Right atrium auricular region (tissue), 2 donors: ENCODE data around the gene SMIM1. TPM values are rescaled to one million over a fixed set of nuclear protein-coding genes. Genes with fewer than 3 reads are reported as not detected.

Source experiments
- DNase-seq: peaks from one replicate; pipeline ENCODE4 v3.0.0-alpha.2; 2019; ENCODE audit warnings: low spot score
- H3K27ac ChIP-seq, 2 donors: fragments of 200-600 bp; sonication (generic); 1 replicate in 1 of 2; 2 replicates in 1 of 2; pipeline ENCODE4 v1.5.1; 2016 to 2019
- H3K27me3 ChIP-seq, 2 donors: fragments of 200-600 bp; sonication (generic); one replicate each; pipeline versions ENCODE4 v1.5.1 to v1.6.0; 2017 to 2019
- H3K36me3 ChIP-seq: fragments of 200-600 bp; sonication (generic); one replicate; pipeline ENCODE4 v1.5.1; 2016
- H3K4me1 ChIP-seq, 2 donors: fragments of 200-600 bp; sonication (generic); one replicate each; pipeline versions ENCODE4 v1.5.1 to v1.6.0; 2017 to 2019
- H3K4me3 ChIP-seq, 2 donors: fragments of 200-600 bp; sonication (generic); 1 replicate in 1 of 2; 2 replicates in 1 of 2; pipeline ENCODE4 v1.5.1; 2017 to 2019; ENCODE audit warnings: mild to moderate bottlenecking in 1 of 2, moderate library complexity in 1 of 2
- H3K9me3 ChIP-seq, 2 donors: fragments of 200-600 bp; sonication (generic); one replicate each; pipeline ENCODE4 v1.5.1; 2019
- total RNA-seq, 2 donors: library from RNA; depleted of rRNA; stranded (reverse); fragments of >200 nt; gene quantifications; one replicate each; pipeline ENCODE4 v1.1.0, GENCODE V29; 2016
- TF ChIP-seq, protein P1 (sequence below), 2 donors: fragments of 200-600 bp; sonication (generic); IDR thresholded peaks; one replicate each; pipeline ENCODE4 v1.5.1; 2019; ENCODE audit warnings: antibody characterized with exemption in 2 of 2

Gene SMIM1
- total RNA-seq, 2 donors from 2014 or later = 40.4 to 54.6 TPM

DNA sequence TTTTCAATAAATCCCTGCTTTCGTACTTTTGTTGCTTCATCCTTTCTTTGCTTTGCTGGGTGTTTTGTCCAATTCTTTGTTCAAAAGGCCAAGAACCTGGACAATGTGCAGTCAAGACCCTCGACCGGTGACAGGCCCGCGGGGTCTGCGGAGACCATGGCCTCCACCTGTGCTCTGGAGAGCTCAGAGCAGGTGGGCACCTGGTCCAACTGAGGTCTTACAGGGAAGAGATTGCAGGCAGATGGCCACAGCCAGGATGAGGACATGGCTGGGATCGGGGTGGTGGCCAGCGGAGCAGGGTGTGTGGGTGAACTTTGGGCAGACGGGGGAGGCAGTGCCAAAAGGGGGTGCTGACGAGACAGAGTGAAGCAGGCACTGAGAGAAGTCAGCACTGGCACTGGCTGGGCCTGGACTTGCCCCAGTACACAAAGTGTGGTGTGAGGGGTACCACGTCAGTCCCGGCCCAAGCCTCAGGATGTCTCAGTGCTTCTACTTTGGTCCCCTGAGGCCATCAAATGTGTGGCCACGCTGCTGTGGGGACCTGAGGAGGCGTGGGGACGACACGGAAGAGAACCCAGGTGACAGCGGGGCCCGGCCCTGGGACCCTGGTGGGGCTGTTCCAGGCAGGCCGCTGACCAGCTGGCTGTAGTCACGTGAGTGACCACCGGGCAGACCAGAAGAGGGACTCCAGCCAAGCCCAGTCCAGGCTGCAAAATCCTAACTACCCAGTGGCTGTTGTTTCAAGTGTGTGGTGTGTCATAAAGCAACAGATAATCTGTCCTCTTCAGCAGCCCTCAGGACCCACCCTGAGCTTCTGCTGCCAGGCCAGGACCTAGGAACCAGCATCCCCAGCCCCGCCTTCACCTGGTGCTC lies 30.7 kb upstream of the SMIM1 start:
- Histone ChIP-seq H3K9me3 (no peaks in the 10 kb centered on the region), H3K4me1 (peaks cover 0 to 26% of the 10 kb centered on the region in 2 donors), H3K27me3 (no peaks in the 10 kb centered on the region), H3K36me3 (peaks cover 51% of the 10 kb centered on the region), H3K27ac (no peak overlapping the region), H3K4me3 (no peak overlapping the region)
- TF ChIP-seq, protein P1, sequence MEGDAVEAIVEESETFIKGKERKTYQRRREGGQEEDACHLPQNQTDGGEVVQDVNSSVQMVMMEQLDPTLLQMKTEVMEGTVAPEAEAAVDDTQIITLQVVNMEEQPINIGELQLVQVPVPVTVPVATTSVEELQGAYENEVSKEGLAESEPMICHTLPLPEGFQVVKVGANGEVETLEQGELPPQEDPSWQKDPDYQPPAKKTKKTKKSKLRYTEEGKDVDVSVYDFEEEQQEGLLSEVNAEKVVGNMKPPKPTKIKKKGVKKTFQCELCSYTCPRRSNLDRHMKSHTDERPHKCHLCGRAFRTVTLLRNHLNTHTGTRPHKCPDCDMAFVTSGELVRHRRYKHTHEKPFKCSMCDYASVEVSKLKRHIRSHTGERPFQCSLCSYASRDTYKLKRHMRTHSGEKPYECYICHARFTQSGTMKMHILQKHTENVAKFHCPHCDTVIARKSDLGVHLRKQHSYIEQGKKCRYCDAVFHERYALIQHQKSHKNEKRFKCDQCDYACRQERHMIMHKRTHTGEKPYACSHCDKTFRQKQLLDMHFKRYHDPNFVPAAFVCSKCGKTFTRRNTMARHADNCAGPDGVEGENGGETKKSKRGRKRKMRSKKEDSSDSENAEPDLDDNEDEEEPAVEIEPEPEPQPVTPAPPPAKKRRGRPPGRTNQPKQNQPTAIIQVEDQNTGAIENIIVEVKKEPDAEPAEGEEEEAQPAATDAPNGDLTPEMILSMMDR (IDR thresholded peaks at IDR 0.05) = no peak
- DNase-seq = no peak

DNA sequence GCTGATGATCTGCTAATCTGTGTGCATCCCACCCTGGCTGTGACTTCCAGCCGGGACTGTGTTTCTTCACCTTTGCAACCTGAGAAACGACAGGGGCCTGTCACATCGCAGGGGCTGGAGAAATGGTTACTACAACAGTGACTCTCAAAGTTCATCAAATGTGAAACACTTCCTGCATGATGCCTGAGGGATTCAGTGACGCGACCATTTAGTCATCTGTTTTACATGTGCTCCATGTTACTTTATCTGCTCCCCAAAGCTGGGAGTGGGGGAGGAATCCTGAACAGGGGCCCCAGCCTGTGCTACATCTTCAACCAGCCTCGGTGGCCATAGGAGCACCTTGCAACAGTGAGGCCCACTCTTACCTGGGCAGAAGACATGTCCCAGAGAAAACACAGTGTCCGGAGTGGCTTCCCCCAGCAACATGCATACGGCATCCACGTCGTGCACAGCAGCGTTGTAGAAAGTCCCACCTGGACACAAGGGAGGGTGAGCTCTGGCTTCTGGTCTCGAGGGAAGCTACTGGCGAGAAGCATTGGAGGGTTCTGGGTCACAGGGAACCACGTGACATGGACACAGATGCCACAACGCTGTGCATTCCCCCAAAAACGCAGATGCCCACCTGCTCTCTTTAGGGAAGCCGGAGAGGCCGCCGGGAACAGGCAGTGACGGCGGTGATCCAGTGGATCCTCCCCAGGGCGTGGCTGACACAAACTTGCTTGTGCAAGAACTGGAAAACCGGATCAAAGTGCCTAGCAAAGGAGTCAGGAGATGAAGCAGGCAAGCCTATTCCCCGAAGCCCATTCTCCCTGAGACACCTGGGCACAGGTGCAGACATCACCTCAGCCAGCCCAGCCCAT lies 29.9 kb upstream of the SMIM1 start:
- H3K4me3 ChIP-seq = no peak overlapping the region
- H3K27ac ChIP-seq = no peak overlapping the region
- no peaks in the 10 kb centered on the region for H3K9me3 ChIP-seq
- no peak for DNase-seq
- TF ChIP-seq, protein P1 (IDR thresholded peaks at IDR 0.05) = no peak
- H3K4me1 ChIP-seq = peaks cover 0 to 31% of the 10 kb centered on the region in 2 donors
- no peaks in the 10 kb centered on the region for H3K27me3 ChIP-seq
- H3K36me3 ChIP-seq = peaks cover 42% of the 10 kb centered on the region

DNA sequence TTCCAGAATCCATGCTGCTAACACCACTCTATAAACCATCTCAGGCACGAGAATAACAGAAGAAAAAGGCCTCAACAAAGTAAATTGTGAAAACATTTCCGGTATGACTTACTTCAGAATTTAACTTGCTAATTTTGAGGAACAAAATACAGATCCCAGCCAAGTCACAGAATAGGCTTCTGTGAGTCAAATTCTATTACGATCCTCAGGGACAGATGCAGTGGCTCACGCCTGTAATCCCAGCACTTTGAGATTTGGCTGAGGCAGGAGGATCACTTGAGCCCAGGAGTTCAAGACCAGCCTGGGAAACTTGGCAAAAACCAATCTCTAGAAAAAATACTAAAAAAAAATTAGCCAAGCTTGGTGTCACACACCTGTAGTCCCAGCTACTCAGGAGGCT lies 29.1 kb upstream of the SMIM1 start:
- H3K4me3 ChIP-seq = no peak overlapping the region
- H3K4me1 ChIP-seq = peaks cover 0 to 34% of the 10 kb centered on the region in 2 donors
- H3K36me3 ChIP-seq = peaks cover 35% of the 10 kb centered on the region
- no peaks in the 10 kb centered on the region for H3K27me3 ChIP-seq
- TF ChIP-seq, protein P1 (IDR thresholded peaks at IDR 0.05) = no peak
- H3K27ac ChIP-seq = no peak overlapping the region
- DNase-seq = no peak
- no peaks in the 10 kb centered on the region for H3K9me3 ChIP-seq

DNA sequence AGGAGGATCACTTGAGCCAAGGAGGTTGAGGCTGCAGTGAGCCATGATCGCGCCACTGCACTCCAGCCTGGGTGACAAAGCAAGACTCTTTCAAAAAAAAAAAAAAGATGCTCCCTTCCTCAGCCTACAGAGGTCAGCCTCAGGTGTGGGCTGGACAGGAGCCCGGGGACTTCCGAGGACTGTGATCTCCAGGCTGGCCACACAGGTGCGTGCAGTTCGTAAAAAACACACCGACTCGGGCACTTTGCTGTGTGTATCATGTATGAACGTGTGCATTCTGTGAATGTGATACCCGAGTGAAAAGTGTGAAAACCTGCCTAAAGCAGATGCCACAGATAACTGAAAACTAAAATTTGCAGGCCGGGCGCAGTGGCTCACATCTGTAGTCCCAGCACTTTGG lies 28.7 kb upstream of the SMIM1 start:
- no peaks in the 10 kb centered on the region for H3K27me3 ChIP-seq
- H3K27ac ChIP-seq = no peak overlapping the region
- H3K9me3 ChIP-seq = no peaks in the 10 kb centered on the region
- TF ChIP-seq, protein P1 (IDR thresholded peaks at IDR 0.05) = no peak
- DNase-seq = no peak
- peaks cover 0 to 34% of the 10 kb centered on the region in 2 donors for H3K4me1 ChIP-seq
- H3K4me3 ChIP-seq = no peak overlapping the region
- H3K36me3 ChIP-seq = peaks cover 31% of the 10 kb centered on the region

DNA sequence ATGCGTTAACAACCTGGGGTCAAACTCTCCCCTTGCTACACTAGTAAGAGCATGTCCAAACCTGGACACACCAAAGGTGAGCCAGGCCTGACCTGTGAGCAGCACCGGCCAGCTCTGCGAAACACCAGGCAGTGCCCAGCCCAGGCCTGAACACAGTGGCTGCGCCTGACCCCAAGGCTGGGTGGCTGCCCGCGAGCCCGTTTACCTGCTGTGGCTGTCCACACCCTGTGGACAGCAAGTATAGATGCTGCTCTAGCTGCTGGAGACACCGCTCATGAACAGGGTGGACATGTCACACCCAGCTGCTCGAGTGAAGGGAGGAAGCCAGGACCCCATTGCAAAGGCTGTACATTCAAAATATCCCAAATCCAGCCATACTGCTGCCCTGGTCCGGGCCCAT lies 27.9 kb upstream of the SMIM1 start:
- DNase-seq = no peak
- Histone ChIP-seq H3K4me1 (peaks cover 0 to 34% of the 10 kb centered on the region in 2 donors), H3K9me3 (no peaks in the 10 kb centered on the region), H3K4me3 (no peak overlapping the region), H3K27ac (no peak overlapping the region), H3K36me3 (peaks cover 23% of the 10 kb centered on the region), H3K27me3 (no peaks in the 10 kb centered on the region)
- TF ChIP-seq, protein P1 (IDR thresholded peaks at IDR 0.05) = no peak
